IMR-90 (cell line): Measurements from ENCODE around the gene DGKB. TPM values are rescaled to one million over a fixed set of nuclear protein-coding genes. Genes with fewer than 3 reads are reported as not detected.

ENCODE experiments used
- ATAC-seq: fragments of 200-7000 bp; cut with Tn5 transposase; 2 replicates; pipeline ENCODE4 v1.9.1; 2020; ENCODE audit warnings: low read depth, mild to moderate bottlenecking, moderate library complexity
- BruUV-seq: library from RNA; stranded (reverse); fragments of 400-500 nt; replicated peaks from 2 replicates; lab custom pipeline; 2021; lab: Mats Ljungman, UMichigan
- CTCF ChIA-PET: fragments of 300-600 bp; formaldehyde crosslinking; extraction: SDS; loops from one replicate; lab custom pipeline; 2021; ENCODE audit warnings: antibody characterized with exemption; lab: Yijun Ruan, JAX
- POLR2A ChIA-PET: fragments of 300-600 bp; sonication (Branson Sonifier 250); formaldehyde crosslinking; loops from one replicate; lab custom pipeline; 2022; ENCODE audit warnings: antibody characterized with exemption; ENCODE audit not compliant: unreplicated experiment; lab: Charles Lee
- DNase-seq: peaks from one replicate; pipeline ENCODE4 v3.0.0; 2013
- H2AFZ ChIP-seq: replicated peaks from 2 replicates; pipeline ENCODE3; 2013; ENCODE audit warnings: low read length, mild to moderate bottlenecking; ENCODE audit not compliant: poor library complexity
- H2AK5ac ChIP-seq: 2 replicates; pipeline ENCODE4 v1.6.1; 2013; ENCODE audit warnings: low read depth, low read length, inconsistent platforms
- H2AK9ac ChIP-seq: replicated peaks from 2 replicates; pipeline ENCODE3; 2013; ENCODE audit warnings: mild to moderate bottlenecking, low read depth, low read length, moderate library complexity; ENCODE audit not compliant: poor library complexity
- H2BK120ac ChIP-seq: 2 replicates; pipeline ENCODE4 v1.6.1; 2013; ENCODE audit warnings: low read depth, low read length, inconsistent platforms
- H2BK15ac ChIP-seq: 3 replicates; pipeline ENCODE4 v1.6.1; 2013; ENCODE audit warnings: low read depth, low read length, inconsistent platforms
- H2BK20ac ChIP-seq: 2 replicates; pipeline ENCODE4 v1.6.1; 2013; ENCODE audit warnings: low read depth, mild to moderate bottlenecking, inconsistent platforms, low read length, moderate library complexity
- H2BK5ac ChIP-seq: 2 replicates; pipeline ENCODE4 v1.6.1; 2013; ENCODE audit warnings: mild to moderate bottlenecking, low read depth, low read length, inconsistent platforms; ENCODE audit not compliant: poor library complexity, severe bottlenecking
- H3K14ac ChIP-seq: replicated peaks from 2 replicates; pipeline ENCODE4 v1.6.1; 2013; ENCODE audit warnings: low read depth, low read length, inconsistent platforms
- H3K18ac ChIP-seq: 2 replicates; pipeline ENCODE4 v1.6.1; 2013; ENCODE audit warnings: low read depth, low read length, control low read depth
- H3K23ac ChIP-seq: 2 replicates; pipeline ENCODE4 v1.6.1; 2013; ENCODE audit warnings: low read depth, low read length, inconsistent platforms
- H3K27ac ChIP-seq: 2 replicates; pipeline ENCODE4 v1.5.1; 2013; ENCODE audit warnings: mild to moderate bottlenecking, control low read depth, low read length; ENCODE audit not compliant: insufficient read depth
- H3K27me3 ChIP-seq: 2 replicates; pipeline ENCODE4 v1.6.1; 2013; ENCODE audit warnings: low read length; ENCODE audit not compliant: control insufficient read depth, insufficient read depth
- H3K36me3 ChIP-seq: 2 replicates; pipeline ENCODE4 v1.6.1; 2013; ENCODE audit warnings: low read length, mixed read lengths; ENCODE audit not compliant: control insufficient read depth, insufficient read depth
- H3K4ac ChIP-seq: 2 replicates; pipeline ENCODE4 v1.6.1; 2013; ENCODE audit warnings: low read depth, low read length, inconsistent platforms
- H3K4me1 ChIP-seq: 2 replicates; pipeline ENCODE4 v1.6.1; 2013; ENCODE audit warnings: low read length, mixed read lengths; ENCODE audit not compliant: control insufficient read depth, insufficient read depth
- H3K4me2 ChIP-seq: 2 replicates; pipeline ENCODE4 v1.6.1; 2013; ENCODE audit warnings: low read depth, mild to moderate bottlenecking, control low read depth, low read length, moderate library complexity
- H3K4me3 ChIP-seq: 2 replicates; pipeline ENCODE4 v1.5.1; 2013; ENCODE audit warnings: low read depth, mild to moderate bottlenecking, control low read depth, low read length, moderate library complexity; ENCODE audit not compliant: insufficient read depth
- H3K56ac ChIP-seq: 2 replicates; pipeline ENCODE4 v1.6.1; 2013; ENCODE audit warnings: low read length, inconsistent platforms; ENCODE audit not compliant: insufficient read depth; ENCODE audit errors: extremely low read depth
- H3K79me1 ChIP-seq, 2 experiments: 2 replicates each; pipeline ENCODE4 v1.6.1; 2013; ENCODE audit warnings: low read length in 2 of 2, inconsistent platforms in 1 of 2, low read depth in 1 of 2
- H3K9ac ChIP-seq: 2 replicates; pipeline ENCODE4 v1.6.1; 2013; ENCODE audit warnings: low read depth, low read length, control low read depth
- H3K9me1 ChIP-seq: 2 replicates; pipeline ENCODE4 v1.6.1; 2013; ENCODE audit warnings: low read length, inconsistent platforms; ENCODE audit not compliant: insufficient read depth
- H3K9me3 ChIP-seq: 2 replicates; pipeline ENCODE4 v1.6.1; 2013; ENCODE audit warnings: low read length; ENCODE audit not compliant: control insufficient read depth, insufficient read depth
- H4K20me1 ChIP-seq: 2 replicates; pipeline ENCODE4 v1.6.1; 2013; ENCODE audit warnings: low read length, inconsistent platforms; ENCODE audit not compliant: insufficient read depth
- H4K5ac ChIP-seq: 2 replicates; pipeline ENCODE4 v1.6.1; 2013; ENCODE audit warnings: mild to moderate bottlenecking, low read depth, low read length, control low read depth
- H4K8ac ChIP-seq, 2 experiments: 2 replicates each; pipeline ENCODE4 v1.6.1; 2013; ENCODE audit warnings: low read depth in 2 of 2, low read length in 2 of 2, control low read depth in 1 of 2, inconsistent platforms in 1 of 2
- H4K91ac ChIP-seq: 2 replicates; pipeline ENCODE4 v1.6.1; 2013; ENCODE audit warnings: low read depth, low read length, inconsistent platforms; ENCODE audit not compliant: insufficient read depth
- BHLHE40 ChIP-seq: fragments of 150-350 bp; IDR thresholded peaks from 2 replicates; pipeline ENCODE4 v1.6.1; 2016; ENCODE audit warnings: mild to moderate bottlenecking, low read depth, low read length
- CHD1 ChIP-seq: IDR thresholded peaks from 2 replicates; pipeline ENCODE4 v1.6.1; 2012; ENCODE audit warnings: low read depth, low read length, improper control_type of control experiment
- CTCF ChIP-seq: conservative IDR thresholded peaks from 2 replicates; pipeline ENCODE4 v1.5.1; 2012; ENCODE audit warnings: mild to moderate bottlenecking, low read depth, low read length, improper control_type of control experiment
- ELK1 ChIP-seq: fragments of 150-350 bp; IDR thresholded peaks from 2 replicates; pipeline ENCODE4 v1.6.1; 2016; ENCODE audit warnings: low read depth, mild to moderate bottlenecking, low read length, moderate library complexity, borderline replicate concordance
- FOS ChIP-seq: fragments of 150-350 bp; IDR thresholded peaks from 2 replicates; pipeline ENCODE4 v1.6.1; 2016; ENCODE audit warnings: low read depth, low read length
- NFE2L2 ChIP-seq: fragments of 150-350 bp; IDR thresholded peaks from 2 replicates; pipeline ENCODE4 v1.6.1; 2016; ENCODE audit warnings: low read depth, mild to moderate bottlenecking, low read length
- RAD21 ChIP-seq: IDR thresholded peaks from 2 replicates; pipeline ENCODE4 v1.6.1; 2012; ENCODE audit warnings: low read length, improper control_type of control experiment
- RFX5 ChIP-seq: IDR thresholded peaks from 2 replicates; pipeline ENCODE4 v1.8.0; 2012; ENCODE audit warnings: low read depth, mild to moderate bottlenecking, low read length, moderate library complexity
- USF2 ChIP-seq: fragments of 150-350 bp; IDR thresholded peaks from 2 replicates; pipeline ENCODE4 v1.6.1; 2017; ENCODE audit warnings: mild to moderate bottlenecking, antibody characterized with exemption, low read length, low read depth
- whole genome bisulfite sequencing, 2 experiments: methylation state at CpG; one replicate each; pipeline versions ENCODE4 v1.1.5 to v1.1.7; 2013; ENCODE audit warnings: missing lambda C conversion rate in 2 of 2; ENCODE audit not compliant: insufficient read length in 1 of 2; ENCODE audit errors: extremely low coverage in 2 of 2; 5-methylcytosine and 5-hydroxymethylcytosine counted together
- dilution Hi-C: fragments of 300-500 bp; cut with HindIII; formaldehyde crosslinking; loops from one replicate; pipeline ENCODE4 v1.14.3; 2018; ENCODE audit warnings: low sequenced_read_pairs; ENCODE audit not compliant: unreplicated experiment
- in situ Hi-C: fragments of 300-500 bp; cut with MboI; formaldehyde crosslinking; loops from 3 replicates; pipeline ENCODE4 v1.14.3; 2019; ENCODE audit warnings: low sequenced_read_pairs, inconsistent platforms, mixed read lengths
- intact Hi-C: fragments of 100-400 bp; cut with micrococcal nuclease; formaldehyde crosslinking; loops from 2 replicates; pipeline ENCODE4 v1.10.0; 2022
- polyA plus RNA-seq, 3 experiments: library from polyadenylated mRNA; depleted of rRNA; stranded (reverse); fragments of >200 nt; gene quantifications; 2 replicates each; pipeline ENCODE4 v1.2.3, GENCODE V29; 2012; ENCODE audit warnings: low replicate concordance in 1 of 3
- total RNA-seq: library from RNA; depleted of rRNA; stranded (reverse); fragments of >200 nt; gene quantifications from 2 replicates; pipeline ENCODE4 v1.2.3, GENCODE V29; 2012

Gene DGKB
- total and polyA plus RNA-seq, 2 of the 4 experiments (the other 2 are of a cell fraction), result not detected

GRCh38 chr7:14270099-14270498, 632.5 kb downstream of the DGKB start:
- no peak overlapping the region for H3K4ac ChIP-seq
- H3K9ac ChIP-seq, result no peak overlapping the region
- no peak for ATAC-seq
- no peak overlapping the region for H4K5ac ChIP-seq
- H3K4me1 ChIP-seq, result no peaks in the 10 kb centered on the region
- H4K91ac ChIP-seq, result no peak overlapping the region
- H2BK15ac ChIP-seq, result no peak overlapping the region
- H4K8ac ChIP-seq, result no peak overlapping the region
- no peaks in the 10 kb centered on the region for H3K79me1 ChIP-seq
- no peaks in the 10 kb centered on the region for H3K9me3 ChIP-seq
- ChIA-PET POLR2A (no interaction called here), CTCF (no interaction called here)
- H3K36me3 ChIP-seq, result no peaks in the 10 kb centered on the region
- no peaks in the 10 kb centered on the region for H3K9me1 ChIP-seq
- no peak overlapping the region for H3K23ac ChIP-seq
- no peak overlapping the region for H2BK20ac ChIP-seq
- H3K4me2 ChIP-seq, result no peak overlapping the region
- no peak overlapping the region for H3K27ac ChIP-seq
- no peak overlapping the region for H2AFZ ChIP-seq
- no peak overlapping the region for H2AK9ac ChIP-seq
- H2BK120ac ChIP-seq, result no peak overlapping the region
- no peak overlapping the region for H2AK5ac ChIP-seq
- TF ChIP-seq USF2 (no peak), BHLHE40 (no peak), ELK1 (no peak), CHD1 (no peak), FOS (no peak), RAD21 (no peak), NFE2L2 (no peak), RFX5 (no peak), CTCF (no peak)
- H3K56ac ChIP-seq, result no peak overlapping the region
- H3K14ac ChIP-seq, result no peak overlapping the region
- no CpG with 5 or more reads among the region's 5 CpGs for WGBS, 2 experiments
- H2BK5ac ChIP-seq, result no peak overlapping the region
- H4K20me1 ChIP-seq, result no peaks in the 10 kb centered on the region
- no peaks in the 10 kb centered on the region for H3K27me3 ChIP-seq
- H3K4me3 ChIP-seq, result no peak overlapping the region
- no TSS peak for BruUV-seq
- dilution Hi-C loops (no loop called here), in situ Hi-C loops (no loop called here), intact Hi-C loops (no loop called here)
- H3K18ac ChIP-seq, result no peak overlapping the region
- DNase-seq, result no peak
